ENCODE results near the gene LMNB1.
"Not testable (repeated sequence)": the region's sequence is repeated elsewhere in the genome, so short reads cannot be mapped to it uniquely, and the experiment has no call there.

The LMNB1 gene

DNA sequence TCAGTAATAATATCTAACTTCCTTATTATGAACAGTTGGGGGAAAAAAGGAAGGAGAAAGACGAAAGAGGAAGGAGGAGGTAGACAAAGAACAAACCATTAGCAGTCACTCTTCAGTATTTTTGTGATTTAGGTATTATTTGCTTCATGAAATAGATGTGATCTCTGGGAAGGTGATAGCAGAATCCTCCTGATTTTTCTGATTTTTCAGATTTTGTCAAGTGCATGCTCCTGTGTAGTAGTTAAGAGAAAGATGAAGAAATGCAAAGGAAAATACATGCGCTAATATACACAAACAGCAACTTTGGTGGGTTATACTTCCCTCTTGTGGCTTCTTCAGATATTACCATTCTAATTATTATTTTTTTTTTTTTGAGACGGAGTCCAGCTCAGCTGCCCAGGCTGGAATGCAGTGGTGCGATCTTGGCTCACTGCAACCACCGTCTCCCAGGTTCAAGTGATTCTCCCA lies 31.6 kb downstream of the LMNB1 start:
- H3K4me3 ChIP-seq (ENCODE audit: low read depth, low read length): no peak overlapping the region

DNA sequence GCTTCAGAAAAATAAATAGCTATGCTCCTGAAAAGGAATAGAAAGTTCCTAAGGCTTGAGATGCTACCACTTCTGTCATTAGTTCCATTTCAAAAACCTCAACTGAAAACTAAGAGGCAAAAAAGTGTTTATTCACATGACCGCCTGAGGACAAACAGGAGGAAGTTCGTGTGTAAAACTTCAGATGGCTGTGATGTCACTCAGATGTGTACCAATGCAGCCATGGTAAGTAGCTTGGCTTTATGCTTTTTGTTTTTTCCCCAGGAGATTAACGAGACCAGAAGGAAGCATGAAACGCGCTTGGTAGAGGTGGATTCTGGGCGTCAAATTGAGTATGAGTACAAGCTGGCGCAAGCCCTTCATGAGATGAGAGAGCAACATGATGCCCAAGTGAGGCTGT lies 33.0 kb downstream of the LMNB1 start:
- no peak overlapping the region for H3K9ac ChIP-seq (ENCODE audit: low read depth, low read length)
- no peak overlapping the region for H3K4me3 ChIP-seq (ENCODE audit: low read depth, low read length)
- no peak overlapping the region for H3K27ac ChIP-seq (ENCODE audit: low read depth, low read length)
- no peaks in the 10 kb centered on the region for H3K4me1 ChIP-seq (ENCODE audit: control insufficient read depth, insufficient read depth, low read length)
- H3K36me3 ChIP-seq (ENCODE audit: control insufficient read depth, insufficient read depth, low read length): peaks cover 87% of the 10 kb centered on the region
- no peaks in the 10 kb centered on the region for H3K9me3 ChIP-seq (ENCODE audit: control insufficient read depth, insufficient read depth, low read length)
- no peaks in the 10 kb centered on the region for H3K27me3 ChIP-seq (ENCODE audit: control insufficient read depth, insufficient read depth, low read length)

More for the DNA sequence above, 31.6 kb downstream of the LMNB1 start:
- H3K4me1 ChIP-seq (ENCODE audit: control insufficient read depth, insufficient read depth, low read length): no peaks in the 10 kb centered on the region
- no peaks in the 10 kb centered on the region for H3K9me3 ChIP-seq (ENCODE audit: control insufficient read depth, insufficient read depth, low read length)
- peaks cover 81% of the 10 kb centered on the region for H3K36me3 ChIP-seq (ENCODE audit: control insufficient read depth, insufficient read depth, low read length)
- H3K27me3 ChIP-seq (ENCODE audit: control insufficient read depth, insufficient read depth, low read length): no peaks in the 10 kb centered on the region
- H3K9ac ChIP-seq (ENCODE audit: low read depth, low read length): no peak overlapping the region
- no peak overlapping the region for H3K27ac ChIP-seq (ENCODE audit: low read depth, low read length)

DNA sequence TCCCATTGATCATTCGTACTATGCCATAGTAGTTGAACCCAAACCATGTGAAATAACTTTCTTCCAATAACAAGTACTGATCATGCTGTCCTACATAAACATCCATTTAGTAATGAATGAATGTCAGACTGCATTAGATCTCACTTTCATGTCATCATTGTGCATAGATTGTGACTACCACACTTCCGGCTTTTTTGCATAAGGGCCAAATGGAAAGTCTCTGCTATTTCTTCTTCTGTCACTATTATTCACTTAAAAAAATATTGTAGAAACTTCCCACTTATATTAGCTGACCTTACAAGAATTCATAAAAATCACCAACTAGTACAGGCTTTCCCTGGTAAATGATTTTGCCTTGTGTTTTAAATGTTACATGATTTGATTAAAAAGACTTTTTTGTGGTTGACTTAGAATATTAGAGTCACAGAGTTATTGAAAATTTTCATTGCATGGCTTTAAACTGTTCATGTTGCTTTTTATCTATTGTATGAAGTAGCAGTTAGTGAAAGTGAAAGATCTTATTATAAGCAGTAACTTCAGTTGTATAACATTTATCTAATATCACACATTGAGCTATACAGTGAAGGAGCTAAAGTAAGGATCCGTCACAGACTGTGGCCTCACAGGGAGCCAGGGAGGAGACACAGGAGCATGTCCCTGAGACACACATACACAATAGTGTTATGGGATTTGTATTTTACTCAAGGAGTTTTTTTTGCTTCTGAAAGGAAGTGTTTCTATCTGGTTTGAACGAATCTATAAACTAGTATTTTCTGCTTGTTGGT lies 33.9 kb downstream of the LMNB1 start:
- H3K4me1 ChIP-seq (ENCODE audit: control insufficient read depth, insufficient read depth, low read length): no peaks in the 10 kb centered on the region
- peaks cover 87% of the 10 kb centered on the region for H3K36me3 ChIP-seq (ENCODE audit: control insufficient read depth, insufficient read depth, low read length)
- H3K27ac ChIP-seq (ENCODE audit: low read depth, low read length): no peak overlapping the region
- no peak overlapping the region for H3K4me3 ChIP-seq (ENCODE audit: low read depth, low read length)
- H3K27me3 ChIP-seq (ENCODE audit: control insufficient read depth, insufficient read depth, low read length): no peaks in the 10 kb centered on the region
- H3K9ac ChIP-seq (ENCODE audit: low read depth, low read length): no peak overlapping the region
- no peaks in the 10 kb centered on the region for H3K9me3 ChIP-seq (ENCODE audit: control insufficient read depth, insufficient read depth, low read length)

GRCh38 chr5:126811515-126812198 lies 34.7 kb downstream of the LMNB1 start:
- H3K27ac ChIP-seq (ENCODE audit: low read depth, low read length): no peak overlapping the region
- no peaks in the 10 kb centered on the region for H3K27me3 ChIP-seq (ENCODE audit: control insufficient read depth, insufficient read depth, low read length)
- no peak overlapping the region for H3K4me3 ChIP-seq (ENCODE audit: low read depth, low read length)
- H3K9me3 ChIP-seq (ENCODE audit: control insufficient read depth, insufficient read depth, low read length): no peaks in the 10 kb centered on the region
- peaks cover 87% of the 10 kb centered on the region for H3K36me3 ChIP-seq (ENCODE audit: control insufficient read depth, insufficient read depth, low read length)
- no peak overlapping the region for H3K9ac ChIP-seq (ENCODE audit: low read depth, low read length)
- no peaks in the 10 kb centered on the region for H3K4me1 ChIP-seq (ENCODE audit: control insufficient read depth, insufficient read depth, low read length)

DNA sequence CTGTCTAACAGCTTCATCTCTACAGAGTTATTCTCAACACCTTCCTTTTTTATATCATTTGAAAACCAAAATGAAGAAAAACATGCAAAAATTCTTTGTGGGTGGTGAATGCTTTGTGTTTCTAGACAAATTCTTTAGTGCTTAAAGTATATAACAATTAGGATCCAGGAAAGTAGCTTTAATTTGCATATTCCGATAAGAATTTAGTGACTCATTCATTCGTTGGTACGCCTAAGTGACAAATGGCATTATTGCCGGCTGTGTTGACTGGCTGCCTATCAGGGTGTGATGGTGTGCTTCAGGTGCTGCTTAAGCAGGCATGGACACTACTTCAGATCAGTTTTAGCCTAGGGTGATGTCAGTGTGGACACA lies 35.2 kb downstream of the LMNB1 start:
- Histone ChIP-seq H3K9ac (ENCODE audit: low read depth, low read length) (no peak overlapping the region), H3K4me1 (ENCODE audit: control insufficient read depth, insufficient read depth, low read length) (no peaks in the 10 kb centered on the region), H3K27me3 (ENCODE audit: control insufficient read depth, insufficient read depth, low read length) (no peaks in the 10 kb centered on the region), H3K36me3 (ENCODE audit: control insufficient read depth, insufficient read depth, low read length) (peaks cover 87% of the 10 kb centered on the region), H3K9me3 (ENCODE audit: control insufficient read depth, insufficient read depth, low read length) (no peaks in the 10 kb centered on the region), H3K4me3 (ENCODE audit: low read depth, low read length) (no peak overlapping the region), H3K27ac (ENCODE audit: low read depth, low read length) (no peak overlapping the region)

DNA sequence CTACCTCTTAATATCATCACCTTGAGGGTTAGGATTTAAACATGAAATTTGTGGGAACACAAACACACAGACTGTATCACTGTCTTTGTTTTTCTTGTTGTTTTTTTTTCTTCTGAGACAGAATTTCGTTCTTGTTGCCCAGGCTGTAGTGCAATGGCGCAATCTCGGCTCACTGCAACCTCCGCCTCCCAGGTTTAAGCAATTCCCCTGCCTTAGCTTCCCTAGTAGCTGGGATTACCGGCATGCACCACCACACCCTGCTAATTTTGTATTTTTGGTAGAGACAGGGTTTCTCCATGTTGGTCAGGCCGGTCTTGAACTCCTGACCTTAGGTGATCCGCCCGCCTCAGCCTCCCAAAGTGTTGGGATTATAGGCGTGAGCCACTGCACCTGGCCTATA lies 36.9 kb downstream of the LMNB1 start:
- H3K27ac ChIP-seq (ENCODE audit: low read depth, low read length); H3K9me3 ChIP-seq (ENCODE audit: control insufficient read depth, insufficient read depth, low read length); H3K4me1 ChIP-seq (ENCODE audit: control insufficient read depth, insufficient read depth, low read length); H3K4me3 ChIP-seq (ENCODE audit: low read depth, low read length); H3K27me3 ChIP-seq (ENCODE audit: control insufficient read depth, insufficient read depth, low read length); H3K9ac ChIP-seq (ENCODE audit: low read depth, low read length): not testable (repeated sequence)
- H3K36me3 ChIP-seq (ENCODE audit: control insufficient read depth, insufficient read depth, low read length): peaks cover 95% of the 10 kb centered on the region

DNA sequence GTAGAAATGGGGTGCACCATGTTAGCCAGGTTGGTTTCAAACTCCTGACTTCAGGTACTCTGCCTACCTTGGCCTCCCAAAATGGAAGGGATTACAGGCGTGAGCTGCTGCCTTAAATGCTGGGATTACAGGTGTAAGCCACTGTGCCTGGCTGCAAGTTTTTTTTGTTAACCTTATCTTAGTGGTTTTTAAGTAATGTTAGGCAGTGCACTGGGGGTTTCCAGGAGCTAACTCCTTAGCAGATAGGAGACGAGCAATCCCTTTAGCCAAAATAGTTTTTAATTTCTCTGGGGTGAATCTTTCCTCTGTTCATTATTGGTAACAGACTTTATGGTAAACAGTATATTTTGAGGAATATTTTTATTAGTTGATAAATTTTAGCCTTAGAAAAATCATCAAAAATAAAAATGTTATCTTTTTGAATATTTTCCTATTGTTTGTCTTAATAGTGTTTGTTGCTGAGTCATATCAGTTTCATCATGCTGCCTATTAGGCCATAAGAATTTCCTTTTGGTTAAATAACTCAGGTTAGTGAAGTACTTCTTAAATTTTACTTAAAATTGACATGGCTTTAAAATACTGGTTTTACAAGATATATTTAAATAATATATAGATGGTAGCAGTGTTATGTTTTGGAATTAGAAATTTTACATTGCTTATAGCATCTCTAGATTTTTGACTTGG lies 37.9 kb downstream of the LMNB1 start:
- H3K4me3 ChIP-seq (ENCODE audit: low read depth, low read length): no peak overlapping the region
- H3K36me3 ChIP-seq (ENCODE audit: control insufficient read depth, insufficient read depth, low read length): peaks cover 95% of the 10 kb centered on the region
- H3K9ac ChIP-seq (ENCODE audit: low read depth, low read length): no peak overlapping the region
- no peaks in the 10 kb centered on the region for H3K4me1 ChIP-seq (ENCODE audit: control insufficient read depth, insufficient read depth, low read length)
- H3K9me3 ChIP-seq (ENCODE audit: control insufficient read depth, insufficient read depth, low read length): no peaks in the 10 kb centered on the region
- no peaks in the 10 kb centered on the region for H3K27me3 ChIP-seq (ENCODE audit: control insufficient read depth, insufficient read depth, low read length)
- H3K27ac ChIP-seq (ENCODE audit: low read depth, low read length): no peak overlapping the region

DNA sequence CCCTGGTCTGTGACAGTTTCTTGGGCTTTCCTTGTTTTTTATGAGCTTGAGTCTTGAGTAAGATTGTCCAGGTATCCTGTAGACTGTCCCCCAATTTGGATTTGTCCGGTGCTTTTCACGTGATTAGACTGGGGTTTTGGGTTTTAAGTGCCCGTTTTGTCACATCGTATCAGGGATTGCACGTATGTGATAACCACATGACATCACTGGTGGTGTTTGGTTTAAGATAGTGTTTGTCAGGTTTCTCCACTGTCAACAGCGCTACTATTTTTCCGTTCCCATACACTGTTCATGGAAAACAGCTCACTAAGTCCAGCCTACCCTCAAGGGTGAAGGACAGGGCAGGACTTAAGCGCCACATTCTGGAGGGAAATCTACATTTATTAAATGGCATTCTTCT lies 39.7 kb downstream of the LMNB1 start:
- peaks cover 94% of the 10 kb centered on the region for H3K36me3 ChIP-seq (ENCODE audit: control insufficient read depth, insufficient read depth, low read length)

DNA sequence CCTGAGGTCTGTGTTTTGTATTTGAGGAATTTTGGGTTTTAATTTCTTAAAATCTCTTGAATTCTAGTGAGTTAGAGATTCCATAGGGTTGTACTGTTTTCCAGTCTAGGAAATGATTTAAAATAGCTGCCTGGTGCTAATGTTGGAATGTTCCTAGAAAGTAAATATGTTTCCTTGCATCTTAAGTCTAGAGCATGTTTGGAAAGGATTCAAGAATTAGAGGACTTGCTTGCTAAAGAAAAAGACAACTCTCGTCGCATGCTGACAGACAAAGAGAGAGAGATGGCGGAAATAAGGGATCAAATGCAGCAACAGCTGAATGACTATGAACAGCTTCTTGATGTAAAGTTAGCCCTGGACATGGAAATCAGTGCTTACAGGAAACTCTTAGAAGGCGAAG lies 41.8 kb downstream of the LMNB1 start:
- peaks cover 96% of the 10 kb centered on the region for H3K36me3 ChIP-seq (ENCODE audit: control insufficient read depth, insufficient read depth, low read length)

More for the DNA sequence above, 39.7 kb downstream of the LMNB1 start:
- Histone ChIP-seq H3K27ac (ENCODE audit: low read depth, low read length) (no peak overlapping the region), H3K9me3 (ENCODE audit: control insufficient read depth, insufficient read depth, low read length) (no peaks in the 10 kb centered on the region), H3K4me3 (ENCODE audit: low read depth, low read length) (no peak overlapping the region), H3K9ac (ENCODE audit: low read depth, low read length) (no peak overlapping the region), H3K27me3 (ENCODE audit: control insufficient read depth, insufficient read depth, low read length) (no peaks in the 10 kb centered on the region), H3K4me1 (ENCODE audit: control insufficient read depth, insufficient read depth, low read length) (no peaks in the 10 kb centered on the region)

GRCh38 chr5:126819253-126819652 lies 42.3 kb downstream of the LMNB1 start:
- H3K9ac ChIP-seq (ENCODE audit: low read depth, low read length): no peak overlapping the region
- peaks cover 96% of the 10 kb centered on the region for H3K36me3 ChIP-seq (ENCODE audit: control insufficient read depth, insufficient read depth, low read length)

More for the DNA sequence above, 41.8 kb downstream of the LMNB1 start:
- no peaks in the 10 kb centered on the region for H3K4me1 ChIP-seq (ENCODE audit: control insufficient read depth, insufficient read depth, low read length)
- no peak overlapping the region for H3K27ac ChIP-seq (ENCODE audit: low read depth, low read length)
- H3K4me3 ChIP-seq (ENCODE audit: low read depth, low read length): no peak overlapping the region
- no peaks in the 10 kb centered on the region for H3K9me3 ChIP-seq (ENCODE audit: control insufficient read depth, insufficient read depth, low read length)
- H3K27me3 ChIP-seq (ENCODE audit: control insufficient read depth, insufficient read depth, low read length): no peaks in the 10 kb centered on the region
- H3K9ac ChIP-seq (ENCODE audit: low read depth, low read length): no peak overlapping the region

More at GRCh38 chr5:126819253-126819652, 42.3 kb downstream of the LMNB1 start:
- Histone ChIP-seq H3K9me3 (ENCODE audit: control insufficient read depth, insufficient read depth, low read length) (no peaks in the 10 kb centered on the region), H3K27ac (ENCODE audit: low read depth, low read length) (no peak overlapping the region), H3K27me3 (ENCODE audit: control insufficient read depth, insufficient read depth, low read length) (no peaks in the 10 kb centered on the region), H3K4me3 (ENCODE audit: low read depth, low read length) (no peak overlapping the region), H3K4me1 (ENCODE audit: control insufficient read depth, insufficient read depth, low read length) (no peaks in the 10 kb centered on the region)
